K562 (cell line): ENCODE results near the gene CAMSAP2. TPM values are rescaled to one million over a fixed set of nuclear protein-coding genes. Genes with fewer than 3 reads are reported as not detected.
A peak's percentile ranks its signal among the peaks of the same experiment; 100 is the strongest.

Experiments
- ATAC-seq: fragments of 200-7000 bp; cut with Tn5 transposase; 3 replicates; pipeline ENCODE4 v1.9.1; 2020; ENCODE audit warnings: moderate library complexity
- BruUV-seq: library from RNA; stranded (reverse); fragments of 400-500 nt; replicated peaks from 2 replicates; lab custom pipeline; 2021; lab: Mats Ljungman, UMichigan
- CTCF ChIA-PET: fragments of 300-600 bp; formaldehyde crosslinking; extraction: SDS; loops from one replicate; lab custom pipeline; 2021; ENCODE audit warnings: low intra/inter-chr PET ratio; lab: Yijun Ruan, JAX
- POLR2A ChIA-PET: fragments of 300-600, 350-650 bp; sonication (Branson Sonifier 250); formaldehyde crosslinking; extraction: SDS; loops from one replicate; lab custom pipeline; 2021; ENCODE audit warnings: antibody characterized with exemption, inconsistent platforms; lab: Yijun Ruan, JAX
- DNase-seq, 4 experiments: peaks; one replicate each; pipeline versions ENCODE4 v3.0.0 to v3.0.0-alpha.2; 2011 to 2018; ENCODE audit warnings: low spot score in 3 of 4, mixed read lengths in 3 of 4; ENCODE audit errors: extremely low read depth in 1 of 4
- FAIRE-seq: peaks from 2 replicates; lab custom pipeline; 2011; peaks lifted over from hg19 to GRCh38; lab: Jason Lieb, UNC
- H2AFZ ChIP-seq: 2 replicates; pipeline ENCODE4 v1.6.0; 2011; ENCODE audit warnings: low read depth, low read length, control low read depth, inconsistent platforms
- H3K27ac ChIP-seq: fragments of 200-600 bp; 3 replicates; pipeline ENCODE4 v1.8.0; 2011; ENCODE audit warnings: low read depth, mild to moderate bottlenecking, control low read depth, inconsistent platforms, low read length, moderate library complexity, mixed read lengths; ENCODE audit errors: extremely low read depth
- H3K27me3 ChIP-seq, 2 experiments: fragments of 300-600 bp in 1 of 2; 2 replicates in 1 of 2; 3 replicates in 1 of 2; pipeline versions ENCODE4 v1.6.0 to v1.8.0; 2011; ENCODE audit warnings: inconsistent platforms in 2 of 2, low read length in 2 of 2, mild to moderate bottlenecking in 1 of 2, mixed read lengths in 1 of 2, moderate library complexity in 1 of 2; ENCODE audit not compliant: control insufficient read depth in 2 of 2, insufficient read depth in 2 of 2
- H3K36me3 ChIP-seq: fragments of 300-600 bp; 3 replicates; pipeline ENCODE4 v1.8.0; 2011; ENCODE audit warnings: mild to moderate bottlenecking, low read length, inconsistent platforms; ENCODE audit not compliant: control insufficient read depth, insufficient read depth
- H3K4me1 ChIP-seq, 2 experiments: fragments of 200-600 bp in 1 of 2; replicated peaks in 1 of 2; 2 replicates in 1 of 2; 3 replicates in 1 of 2; pipeline versions ENCODE4 v1.5.1 to v1.8.0; 2011; ENCODE audit warnings: inconsistent platforms in 2 of 2, low read length in 2 of 2, mild to moderate bottlenecking in 1 of 2, mixed read lengths in 1 of 2, moderate library complexity in 1 of 2; ENCODE audit not compliant: control insufficient read depth in 2 of 2, insufficient read depth in 2 of 2
- H3K4me2 ChIP-seq: 2 replicates; pipeline ENCODE4 v1.6.1; 2011; ENCODE audit warnings: low read length, control low read depth, inconsistent platforms, mixed read lengths; ENCODE audit not compliant: insufficient read depth
- H3K4me3 ChIP-seq: fragments of 200-600 bp; sonication (generic), shearing (Covaris generic); 2 replicates; pipeline ENCODE4 v1.5.1; 2016; ENCODE audit warnings: control low read depth, inconsistent platforms
- H3K79me2 ChIP-seq: fragments of 200-600 bp; 3 replicates; pipeline ENCODE4 v1.8.0; 2011; ENCODE audit warnings: low read length, inconsistent platforms; ENCODE audit not compliant: control insufficient read depth, insufficient read depth
- H3K9ac ChIP-seq, 2 experiments: 2 replicates each; pipeline versions ENCODE4 v1.6.0 to v1.6.1; 2011; ENCODE audit warnings: low read depth in 2 of 2, low read length in 2 of 2, control low read depth in 1 of 2, inconsistent platforms in 1 of 2, mild to moderate bottlenecking in 1 of 2, mixed read lengths in 1 of 2; ENCODE audit not compliant: insufficient read depth in 1 of 2
- H3K9me1 ChIP-seq: one replicate; pipeline ENCODE4 v1.6.0; 2011; ENCODE audit warnings: inconsistent platforms, mild to moderate bottlenecking, low read length, moderate library complexity; ENCODE audit not compliant: control insufficient read depth, insufficient read depth
- H3K9me3 ChIP-seq: replicated peaks from 2 replicates; pipeline ENCODE4 v1.5.1; 2011; ENCODE audit warnings: low read depth, low read length, inconsistent platforms; ENCODE audit not compliant: control insufficient read depth, insufficient read depth
- H4K20me1 ChIP-seq: replicated peaks from 2 replicates; pipeline ENCODE4 v1.6.1; 2011; ENCODE audit warnings: low read length, inconsistent platforms, mixed read lengths; ENCODE audit not compliant: control insufficient read depth, insufficient read depth
- CHD2 ChIP-seq: IDR thresholded peaks from 2 replicates; pipeline ENCODE4 v1.6.1; 2011; ENCODE audit warnings: low read depth, low read length
- DIDO1 ChIP-seq: fragments of 450-650 bp; IDR thresholded peaks from 2 replicates; pipeline ENCODE4 v1.6.1; 2016; ENCODE audit warnings: low read depth, missing biosample characterization, missing genetic modification characterization
- EP400 ChIP-seq: fragments of 450-650 bp; IDR thresholded peaks from 2 replicates; pipeline ENCODE4 v1.6.1; 2017; ENCODE audit warnings: antibody characterized with exemption, mild to moderate bottlenecking, moderate library complexity
- MEF2D ChIP-seq: conservative IDR thresholded peaks from 2 replicates; pipeline ENCODE4 v1.6.1; 2016; ENCODE audit warnings: low read depth, missing genetic modification characterization, missing compliant biosample characterization
- MTA2 ChIP-seq: fragments of 450-650 bp; IDR thresholded peaks from 2 replicates; pipeline ENCODE4 v1.6.1; 2016; ENCODE audit warnings: low read depth
- PHTF2 ChIP-seq: fragments of 250-450 bp; sonication (Bioruptor Pico); IDR thresholded peaks from 2 replicates; pipeline ENCODE4 v1.5.0; 2021; ENCODE audit warnings: mild to moderate bottlenecking
- SMARCA4 ChIP-seq: fragments of 450-650 bp; IDR thresholded peaks from 2 replicates; pipeline ENCODE4 v1.6.1; 2016
- SREBF2 ChIP-seq: sonication (generic); formaldehyde crosslinking; IDR thresholded peaks from 2 replicates; pipeline ENCODE4 v1.4.0; 2020; ENCODE audit warnings: mild to moderate bottlenecking, missing genetic modification reagents
- ZFP30 ChIP-seq: fragments of 250-450 bp; sonication (Bioruptor Pico); IDR thresholded peaks from 2 replicates; pipeline ENCODE4 v1.8.0; 2022; ENCODE audit warnings: moderate library complexity, mild to moderate bottlenecking, inconsistent platforms, borderline replicate concordance
- ZNF830 ChIP-seq: fragments of 250-450 bp; sonication (Bioruptor Pico); IDR thresholded peaks from 2 replicates; pipeline ENCODE4 v1.5.0; 2021; ENCODE audit warnings: mild to moderate bottlenecking
- WGBS: fragments of 100-300 bp; shearing (Covaris generic); methylation state at CpG from one replicate; pipeline ENCODE4 v1.1.6; 2016; ENCODE audit warnings: low coverage, mixed read lengths; ENCODE audit not compliant: insufficient coverage; ENCODE audit errors: missing lambda C conversion rate; 5-methylcytosine and 5-hydroxymethylcytosine counted together
- in situ Hi-C: fragments of 300-500 bp; cut with MboI; formaldehyde crosslinking; loops from 4 replicates; pipeline ENCODE4 v1.15.0; 2018; ENCODE audit warnings: inconsistent platforms, mixed read lengths
- intact Hi-C: fragments of 100-400 bp; cut with micrococcal nuclease; formaldehyde crosslinking; loops from 2 replicates; pipeline ENCODE4 v1.14.2; 2022
- polyA plus RNA-seq, 8 experiments: library from polyadenylated mRNA; depleted of rRNA in 4 of 8; stranded (reverse) in 5 of 8; unstranded in 3 of 8; fragments of >200 nt; fragmentation: Nextera tagmentation in 2 of 8; fragmentation: Illumina TruSeq in 1 of 8; extraction: Ambion mirVana in 2 of 8; extraction: Trizol in 1 of 8; gene quantifications; 2 replicates each; pipeline versions ENCODE4 v1.2.1 to v1.2.3, GENCODE V29; 2011 to 2014; ENCODE audit warnings: inconsistent platforms in 1 of 8, missing spikeins in 1 of 8
- total RNA-seq, 7 experiments: library from RNA; depleted of rRNA in 6 of 7; stranded (reverse); fragments of >200 nt in 6 of 7; fragmentation: Illumina TruSeq in 2 of 7; extraction: Trizol in 2 of 7; gene quantifications; 2 replicates each; pipeline versions ENCODE4 v1.2.1 to v1.2.3, GENCODE V29; 2011 to 2021; ENCODE audit warnings: low replicate concordance in 1 of 7
- TF ChIP-seq, protein P1 (sequence below): fragments of 450-650 bp; IDR thresholded peaks from 2 replicates; pipeline ENCODE4 v1.6.1; 2016; ENCODE audit warnings: borderline replicate concordance
- TF ChIP-seq, protein P2 (sequence below): sonication (generic); formaldehyde crosslinking; IDR thresholded peaks from 2 replicates; pipeline ENCODE4 v1.8.0; 2022; ENCODE audit warnings: mild to moderate bottlenecking, missing genetic modification reagents

Gene CAMSAP2
- total and polyA plus RNA-seq, 9 of the 15 experiments (the other 6 are each of a cell fraction or from before 2014, with no cell fraction given), result 1.4 to 7.5 (median 2.7) TPM

DNA sequence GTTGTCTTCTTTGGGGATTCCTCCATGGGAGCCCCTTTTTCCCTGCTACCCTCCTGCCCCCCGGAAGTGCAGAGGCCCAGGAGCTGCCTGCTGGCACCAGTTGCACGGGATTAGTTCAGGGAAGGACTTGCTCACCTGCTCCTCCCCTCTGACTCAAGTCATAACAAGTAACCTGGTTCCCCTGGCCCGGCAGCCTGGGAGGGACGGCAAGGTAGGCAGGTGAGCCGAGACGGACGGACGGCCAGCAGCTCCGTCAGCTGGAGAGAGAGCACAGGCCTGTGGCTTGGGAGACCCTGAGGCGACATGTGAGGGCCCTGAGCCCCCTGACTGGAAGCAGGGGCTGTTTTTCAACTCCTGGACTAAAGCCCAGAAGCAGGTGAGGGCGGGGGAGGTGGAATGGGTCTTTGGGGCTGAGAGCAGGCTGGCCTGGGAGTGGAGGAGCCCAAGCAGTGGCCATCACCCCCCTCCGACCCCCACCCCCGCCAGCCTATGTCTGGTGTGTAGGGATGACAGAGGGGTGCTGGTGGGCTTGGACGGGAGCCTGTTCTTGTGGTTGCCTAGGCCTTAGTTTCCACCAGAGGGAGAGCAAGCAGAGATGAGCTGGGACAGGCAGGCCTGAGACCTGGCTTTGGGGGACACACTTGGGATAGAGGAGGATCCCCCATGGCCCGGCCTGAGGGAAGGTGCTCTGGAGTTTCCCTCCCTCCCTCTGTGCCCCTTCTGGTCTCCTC, 156.2 kb downstream of the CAMSAP2 start, which contains the start of gene INAVA:
INAVA (plus strand) TSS at position 189 of the 731 bp plus-strand sequence. CDS start 3,501 bp downstream, outside the sequence.
- DNase-seq, result no peak

More for the DNA sequence above, 156.2 kb downstream of the CAMSAP2 start, which contains the start of gene INAVA:
- in situ Hi-C loops, result no loop called here
- Histone ChIP-seq H3K4me1 (peaks cover 0 to 21% of the 10 kb centered on the region in 2 experiments; a peak in 1 of 5 replicates), H3K4me2 (no peak within 1 kb of the TSS), H3K9ac (no peak within 1 kb of the TSS), H3K9me1 (no peaks in the 10 kb centered on the region), H3K27me3 (peaks cover 59 to 88% of the 10 kb centered on the region in 2 experiments), H2AFZ (no peak within 1 kb of the TSS), H3K27ac (no peak within 1 kb of the TSS), H3K36me3 (no peaks in the 10 kb centered on the region), H3K9me3 (no peaks in the 10 kb centered on the region), H4K20me1 (peaks cover 21% of the 10 kb centered on the region; the same call in 1 of the 2 replicates), H3K79me2 (no peaks in the 10 kb centered on the region), H3K4me3 (no peak within 1 kb of the TSS)
- intact Hi-C loops, result no loop called here
- no peak for TF ChIP-seq CHD2
- no peak for TF ChIP-seq SMARCA4
- TF ChIP-seq MTA2, result no peak
- no peak for TF ChIP-seq PHTF2 (CRISPR knock-in tag)
- TF ChIP-seq ZFP30 (CRISPR knock-in tag), result no peak
- no peak for TF ChIP-seq ZNF830
- TF ChIP-seq EP400, result no peak
- no peak for TF ChIP-seq MEF2D (tag)
- TF ChIP-seq DIDO1, result no peak
- TF ChIP-seq, protein P1, sequence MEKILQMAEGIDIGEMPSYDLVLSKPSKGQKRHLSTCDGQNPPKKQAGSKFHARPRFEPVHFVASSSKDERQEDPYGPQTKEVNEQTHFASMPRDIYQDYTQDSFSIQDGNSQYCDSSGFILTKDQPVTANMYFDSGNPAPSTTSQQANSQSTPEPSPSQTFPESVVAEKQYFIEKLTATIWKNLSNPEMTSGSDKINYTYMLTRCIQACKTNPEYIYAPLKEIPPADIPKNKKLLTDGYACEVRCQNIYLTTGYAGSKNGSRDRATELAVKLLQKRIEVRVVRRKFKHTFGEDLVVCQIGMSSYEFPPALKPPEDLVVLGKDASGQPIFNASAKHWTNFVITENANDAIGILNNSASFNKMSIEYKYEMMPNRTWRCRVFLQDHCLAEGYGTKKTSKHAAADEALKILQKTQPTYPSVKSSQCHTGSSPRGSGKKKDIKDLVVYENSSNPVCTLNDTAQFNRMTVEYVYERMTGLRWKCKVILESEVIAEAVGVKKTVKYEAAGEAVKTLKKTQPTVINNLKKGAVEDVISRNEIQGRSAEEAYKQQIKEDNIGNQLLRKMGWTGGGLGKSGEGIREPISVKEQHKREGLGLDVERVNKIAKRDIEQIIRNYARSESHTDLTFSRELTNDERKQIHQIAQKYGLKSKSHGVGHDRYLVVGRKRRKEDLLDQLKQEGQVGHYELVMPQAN, result no peak
- TF ChIP-seq, protein P2, sequence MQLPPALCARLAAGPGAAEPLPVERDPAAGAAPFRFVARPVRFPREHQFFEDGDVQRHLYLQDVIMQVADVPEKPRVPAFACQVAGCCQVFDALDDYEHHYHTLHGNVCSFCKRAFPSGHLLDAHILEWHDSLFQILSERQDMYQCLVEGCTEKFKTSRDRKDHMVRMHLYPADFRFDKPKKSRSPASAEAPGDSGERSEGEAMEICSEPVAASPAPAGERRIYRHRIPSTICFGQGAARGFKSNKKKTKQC (CRISPR knock-in tag), result no peak
- TF ChIP-seq SREBF2 (CRISPR knock-in tag), result no peak
- ChIA-PET CTCF (no interaction called here), POLR2A (interaction anchor here (0.6 kb wide), 3 partner anchors 16 to 337 kb away, joined by 3 read pairs; no protein-coding TSS in a partner anchor)
- FAIRE-seq, result no peak
- no TSS peak for BruUV-seq
- WGBS, result 3% methylated on average over 15 of the region's 15 CpGs
- ATAC-seq, result peak; percentile 8; the same call in 1 of the 3 replicates
